KMS-11 (cell line): Measurements from ENCODE around the gene FOXS1.

ENCODE experiments used
- H2AFZ ChIP-seq: fragments of 200-600 bp; sonication (generic); 2 replicates; pipeline ENCODE4 v1.6.1; 2016; ENCODE audit warnings: antibody characterized with exemption, mixed run types, low read depth
- H3K27ac ChIP-seq: fragments of 200-600 bp; sonication (generic); 2 replicates; pipeline ENCODE4 v1.6.1; 2016; ENCODE audit warnings: mild to moderate bottlenecking, mixed run types
- H3K27me3 ChIP-seq: fragments of 200-600 bp; sonication (generic); 2 replicates; pipeline ENCODE4 v1.6.1; 2017; ENCODE audit warnings: mild to moderate bottlenecking, low read depth, mixed run types, moderate library complexity; ENCODE audit not compliant: insufficient read depth
- H3K36me3 ChIP-seq: fragments of 200-600 bp; sonication (generic); 2 replicates; pipeline ENCODE4 v1.6.1; 2017; ENCODE audit warnings: mild to moderate bottlenecking, mixed run types; ENCODE audit not compliant: insufficient read depth
- H3K4me1 ChIP-seq: fragments of 200-600 bp; sonication (generic); 2 replicates; pipeline ENCODE4 v1.6.1; 2016; ENCODE audit warnings: mild to moderate bottlenecking, low read depth, mixed run types; ENCODE audit not compliant: poor library complexity, severe bottlenecking
- H3K4me2 ChIP-seq: fragments of 200-600 bp; sonication (generic); 2 replicates; pipeline ENCODE4 v1.7.0; 2016; ENCODE audit warnings: mild to moderate bottlenecking, mixed run types
- H3K4me3 ChIP-seq: fragments of 200-600 bp; sonication (generic); IDR thresholded peaks from 2 replicates; pipeline ENCODE4 v1.6.1; 2017; ENCODE audit warnings: low read depth, low read length, mixed read lengths; ENCODE audit not compliant: insufficient read depth
- H3K79me2 ChIP-seq: fragments of 200-600 bp; sonication (generic); 2 replicates; pipeline ENCODE4 v1.6.1; 2016; ENCODE audit warnings: low read depth, mixed run types; ENCODE audit not compliant: insufficient read depth
- H3K9ac ChIP-seq: fragments of 200-600 bp; sonication (generic); 2 replicates; pipeline ENCODE4 v1.6.1; 2016; ENCODE audit warnings: mild to moderate bottlenecking, mixed run types
- H4K20me1 ChIP-seq: fragments of 200-600 bp; sonication (generic); 2 replicates; pipeline ENCODE4 v1.6.1; 2016; ENCODE audit warnings: mild to moderate bottlenecking, mixed run types; ENCODE audit not compliant: insufficient read depth
- CTCF ChIP-seq: fragments of 200-600 bp; sonication (generic); conservative IDR thresholded peaks from 2 replicates; pipeline ENCODE4 v1.6.1; 2017; ENCODE audit warnings: low read depth, mild to moderate bottlenecking, antibody characterized with exemption, low read length, moderate library complexity, mixed read lengths

FOXS1 gene

GRCh38 chr20:31811796-31812728, 33.3 kb downstream of the FOXS1 start:
- Histone ChIP-seq H3K4me3 (no peak overlapping the region), H3K36me3 (no peaks in the 10 kb centered on the region), H3K79me2 (no peaks in the 10 kb centered on the region), H2AFZ (no peak overlapping the region), H3K27me3 (no peaks in the 10 kb centered on the region), H4K20me1 (no peaks in the 10 kb centered on the region), H3K4me1 (peaks cover 4% of the 10 kb centered on the region), H3K9ac (no peak overlapping the region), H3K27ac (no peak overlapping the region), H3K4me2 (no peak overlapping the region)
- no peak for TF ChIP-seq CTCF

- Histone ChIP-seq H3K79me2 (no peaks in the 10 kb centered on the region), H3K36me3 (no peaks in the 10 kb centered on the region), H3K4me3 (no peak overlapping the region), H3K27ac (no peak overlapping the region), H4K20me1 (no peaks in the 10 kb centered on the region), H3K4me1 (peaks cover 13% of the 10 kb centered on the region), H3K27me3 (no peaks in the 10 kb centered on the region), H3K4me2 (no peak overlapping the region), H3K9ac (no peak overlapping the region), H2AFZ (no peak overlapping the region)
- TF ChIP-seq CTCF: no peak
Observed at GRCh38 chr20:31811198-31811597, 34.2 kb downstream of the FOXS1 start.

GRCh38 chr20:31809661-31810060, 35.7 kb downstream of the FOXS1 start:
- Histone ChIP-seq H3K36me3 (no peaks in the 10 kb centered on the region), H3K79me2 (no peaks in the 10 kb centered on the region), H4K20me1 (no peaks in the 10 kb centered on the region), H2AFZ (no peak overlapping the region), H3K4me3 (no peak overlapping the region), H3K4me2 (no peak overlapping the region), H3K4me1 (peaks cover 22% of the 10 kb centered on the region), H3K9ac (no peak overlapping the region), H3K27me3 (no peaks in the 10 kb centered on the region), H3K27ac (no peak overlapping the region)
- no peak for TF ChIP-seq CTCF

GRCh38 chr20:31808481-31808880, 36.9 kb downstream of the FOXS1 start:
- Histone ChIP-seq H3K27ac (no peak overlapping the region), H4K20me1 (no peaks in the 10 kb centered on the region), H3K9ac (no peak overlapping the region), H3K27me3 (no peaks in the 10 kb centered on the region), H3K4me2 (no peak overlapping the region), H3K79me2 (no peaks in the 10 kb centered on the region), H3K36me3 (no peaks in the 10 kb centered on the region; the same call in 1 of the 2 replicates), H2AFZ (no peak overlapping the region), H3K4me3 (no peak overlapping the region), H3K4me1 (peaks cover 22% of the 10 kb centered on the region)
- TF ChIP-seq CTCF: no peak
